GM21619 (cell line): ENCODE measurements around the gene CTIF.

Source experiments
- ATAC-seq: cut with Tn5 transposase; IDR thresholded peaks from one replicate; pipeline ENCODE4 v1.9.1; 2021; ENCODE audit not compliant: unreplicated experiment

The CTIF gene

GRCh38 chr18:48573632-48574283 lies 34.9 kb downstream of the CTIF start:
- no peak for ATAC-seq

- no peak for ATAC-seq
Observed at GRCh38 chr18:48574667-48575300, 36.0 kb downstream of the CTIF start.

- ATAC-seq = no peak
Observed at GRCh38 chr18:48575301-48575657, 36.4 kb downstream of the CTIF start.

GRCh38 chr18:48575658-48576456 lies 37.0 kb downstream of the CTIF start:
- ATAC-seq = no peak

- no peak for ATAC-seq
Observed at GRCh38 chr18:48576457-48576771, 37.6 kb downstream of the CTIF start.

GRCh38 chr18:48577478-48578190 lies 38.8 kb downstream of the CTIF start:
- no peak for ATAC-seq

- no peak for ATAC-seq
Observed at GRCh38 chr18:48578289-48578688, 39.5 kb downstream of the CTIF start.

GRCh38 chr18:48580066-48580465 lies 41.2 kb downstream of the CTIF start:
- ATAC-seq = no peak

- no peak for ATAC-seq
Observed at GRCh38 chr18:48580782-48581181, 42.0 kb downstream of the CTIF start.

GRCh38 chr18:48581206-48581605 lies 42.4 kb downstream of the CTIF start:
- no peak for ATAC-seq

GRCh38 chr18:48581941-48582340 lies 43.1 kb downstream of the CTIF start:
- ATAC-seq = no peak

GRCh38 chr18:48582946-48583345 lies 44.1 kb downstream of the CTIF start:
- ATAC-seq = no peak

GRCh38 chr18:48583573-48583972 lies 44.7 kb downstream of the CTIF start:
- ATAC-seq = no peak

- no peak for ATAC-seq
Observed at GRCh38 chr18:48589797-48590519, 51.1 kb downstream of the CTIF start.

GRCh38 chr18:48590678-48591077 lies 51.8 kb downstream of the CTIF start:
- no peak for ATAC-seq

- no peak for ATAC-seq
Observed at GRCh38 chr18:48592540-48593171, 53.8 kb downstream of the CTIF start.

GRCh38 chr18:48594471-48595094 lies 55.8 kb downstream of the CTIF start:
- no peak for ATAC-seq

GRCh38 chr18:48595703-48596218 lies 56.9 kb downstream of the CTIF start:
- no peak for ATAC-seq

GRCh38 chr18:48597110-48597509 lies 58.3 kb downstream of the CTIF start:
- ATAC-seq = no peak

- no peak for ATAC-seq
Observed at GRCh38 chr18:48597671-48598070, 58.8 kb downstream of the CTIF start.
